Coronary artery (tissue), 2 donors: ENCODE results near the gene KCNK7.

Source experiments
- DNase-seq: peaks from one replicate; pipeline ENCODE4 v3.0.0-alpha.2; 2017; ENCODE audit warnings: low spot score
- H3K27ac ChIP-seq, 2 donors: fragments of 200-600 bp; sonication (generic); one replicate each; pipeline ENCODE4 v1.5.1; 2016 to 2019
- H3K4me3 ChIP-seq: fragments of 200-600 bp; sonication (generic); 2 replicates; pipeline ENCODE4 v1.5.1; 2016; ENCODE audit warnings: mild to moderate bottlenecking, moderate library complexity
- CTCF ChIP-seq: fragments of 200-600 bp; sonication (generic); IDR thresholded peaks from one replicate; pipeline ENCODE4 v1.5.1; 2019; ENCODE audit warnings: antibody characterized with exemption

KCNK7 gene

GRCh38 chr11:65585396-65586246 is 10.0 kb downstream of the KCNK7 start:
- H3K27ac ChIP-seq: peak overlapping the region; percentile 8 to 91
- no peak for DNase-seq
- TF ChIP-seq CTCF: no peak
- no peak overlapping the region for H3K4me3 ChIP-seq

GRCh38 chr11:65584723-65585171 is 10.9 kb downstream of the KCNK7 start:
- no peak for DNase-seq
- Histone ChIP-seq H3K27ac (peak overlapping the region in 1 of 2 donors; percentile 91), H3K4me3 (no peak overlapping the region)
- no peak for TF ChIP-seq CTCF

- Histone ChIP-seq H3K27ac (peak overlapping the region in 1 of 2 donors; percentile 25), H3K4me3 (no peak overlapping the region)
- no peak for DNase-seq
- no peak for TF ChIP-seq CTCF
Observed at GRCh38 chr11:65584106-65584505, 11.5 kb downstream of the KCNK7 start.

- TF ChIP-seq CTCF: no peak
- no peak for DNase-seq
- peak overlapping the region in 1 of 2 donors; percentile 25 for H3K27ac ChIP-seq
- no peak overlapping the region for H3K4me3 ChIP-seq
Observed at GRCh38 chr11:65583589-65583988, 12.0 kb downstream of the KCNK7 start.

- peak overlapping the region; percentile 13 to 33 for H3K27ac ChIP-seq
- no peak overlapping the region for H3K4me3 ChIP-seq
- TF ChIP-seq CTCF: no peak
- no peak for DNase-seq
Observed at GRCh38 chr11:65581928-65582327, 13.7 kb downstream of the KCNK7 start.

GRCh38 chr11:65580756-65581155 is 14.8 kb downstream of the KCNK7 start:
- Histone ChIP-seq H3K4me3 (no peak overlapping the region), H3K27ac (peak overlapping the region; percentile 15 to 33)
- TF ChIP-seq CTCF: no peak
- no peak for DNase-seq
